Loucy (cell line): ENCODE measurements around the gene KCNMA1.

Experiments
- H2AFZ ChIP-seq: fragments of 200-600 bp; sonication (generic); 2 replicates; pipeline ENCODE4 v1.6.0; 2016; ENCODE audit warnings: antibody characterized with exemption, mild to moderate bottlenecking, low read length, moderate library complexity
- H3F3A ChIP-seq: fragments of 200-600 bp; 2 replicates; pipeline ENCODE4 v1.6.0; 2016; ENCODE audit warnings: antibody characterized with exemption, low read depth, mild to moderate bottlenecking
- H3K27me3 ChIP-seq: fragments of 200-600 bp; sonication (generic); 2 replicates; pipeline ENCODE4 v1.6.1; 2014; ENCODE audit warnings: low read length, mild to moderate bottlenecking; ENCODE audit not compliant: insufficient read depth, poor library complexity, severe bottlenecking
- H3K36me3 ChIP-seq: fragments of 200-600 bp; sonication (generic); 2 replicates; pipeline ENCODE4 v1.6.1; 2016; ENCODE audit warnings: low read length; ENCODE audit not compliant: insufficient read depth
- H3K4me1 ChIP-seq: fragments of 200-600 bp; sonication (generic); 2 replicates; pipeline ENCODE4 v1.5.1; 2014; ENCODE audit warnings: low read length, mild to moderate bottlenecking; ENCODE audit not compliant: insufficient read depth, poor library complexity, severe bottlenecking
- H3K4me2 ChIP-seq: fragments of 200-600 bp; sonication (generic); 2 replicates; pipeline ENCODE4 v1.6.0; 2014; ENCODE audit warnings: antibody characterized with exemption, low read length, low read depth, mild to moderate bottlenecking; ENCODE audit not compliant: poor library complexity, severe bottlenecking
- H3K4me3 ChIP-seq: fragments of 200-600 bp; sonication (generic); 2 replicates; pipeline ENCODE4 v1.5.1; 2014; ENCODE audit warnings: low read length, mild to moderate bottlenecking, mixed read lengths; ENCODE audit not compliant: poor library complexity, severe bottlenecking
- H3K79me2 ChIP-seq: fragments of 200-600 bp; sonication (generic); 2 replicates; pipeline ENCODE4 v1.6.1; 2014; ENCODE audit warnings: low read length; ENCODE audit not compliant: insufficient read depth
- H3K9ac ChIP-seq: fragments of 200-600 bp; sonication (generic); 2 replicates; pipeline ENCODE4 v1.6.0; 2014; ENCODE audit warnings: mild to moderate bottlenecking, low read depth, low read length, moderate library complexity; ENCODE audit not compliant: poor library complexity, severe bottlenecking
- H3K9me2 ChIP-seq: fragments of 200-600 bp; sonication (generic); replicated peaks from 2 replicates; pipeline ENCODE4 v1.6.1; 2016; ENCODE audit warnings: low read depth, low read length, mixed read lengths
- H3K9me3 ChIP-seq: fragments of 200-600 bp; sonication (generic); 2 replicates; pipeline ENCODE4 v1.6.1; 2014; ENCODE audit warnings: mild to moderate bottlenecking, antibody characterized with exemption, low read length, low read depth; ENCODE audit not compliant: insufficient read depth
- H4K20me1 ChIP-seq: fragments of 200-600 bp; sonication (generic); 2 replicates; pipeline ENCODE4 v1.6.0; 2014; ENCODE audit warnings: antibody characterized with exemption, low read length, mild to moderate bottlenecking; ENCODE audit not compliant: insufficient read depth, poor library complexity, severe bottlenecking
- CTCF ChIP-seq: fragments of 200-600 bp; sonication (generic); conservative IDR thresholded peaks from 2 replicates; pipeline ENCODE4 v1.5.1; 2014; ENCODE audit warnings: mild to moderate bottlenecking, antibody characterized with exemption, low read length
- EZH2phosphoT487 ChIP-seq: fragments of 200-600 bp; IDR thresholded peaks from 2 replicates; pipeline ENCODE4 v1.6.1; 2018; ENCODE audit warnings: antibody characterized with exemption, mild to moderate bottlenecking, moderate library complexity, borderline replicate concordance

Gene KCNMA1

GRCh38 chr10:77348751-77349150, 288.9 kb downstream of the KCNMA1 start:
- Histone ChIP-seq H3K79me2 (no peaks in the 10 kb centered on the region), H3K9me3 (no peaks in the 10 kb centered on the region), H3K4me2 (no peak overlapping the region), H3K27me3 (no peaks in the 10 kb centered on the region), H3K36me3 (no peaks in the 10 kb centered on the region), H3K4me1 (no peaks in the 10 kb centered on the region), H3F3A (no peaks in the 10 kb centered on the region), H3K9me2 (no peaks in the 10 kb centered on the region), H2AFZ (no peak overlapping the region), H3K4me3 (no peak overlapping the region), H3K9ac (no peak overlapping the region), H4K20me1 (no peaks in the 10 kb centered on the region)
- TF ChIP-seq EZH2phosphoT487, result no peak
- TF ChIP-seq CTCF, result no peak

GRCh38 chr10:77348082-77348481, 289.5 kb downstream of the KCNMA1 start:
- Histone ChIP-seq H3K27me3 (no peaks in the 10 kb centered on the region), H3K9me2 (no peaks in the 10 kb centered on the region), H3K4me3 (no peak overlapping the region), H4K20me1 (no peaks in the 10 kb centered on the region), H3F3A (no peaks in the 10 kb centered on the region), H3K4me2 (no peak overlapping the region), H2AFZ (no peak overlapping the region), H3K9ac (no peak overlapping the region), H3K9me3 (no peaks in the 10 kb centered on the region), H3K36me3 (no peaks in the 10 kb centered on the region), H3K79me2 (no peaks in the 10 kb centered on the region), H3K4me1 (no peaks in the 10 kb centered on the region)
- no peak for TF ChIP-seq CTCF
- TF ChIP-seq EZH2phosphoT487, result no peak

GRCh38 chr10:77347052-77347451, 290.6 kb downstream of the KCNMA1 start:
- no peak overlapping the region for H2AFZ ChIP-seq
- no peak for TF ChIP-seq EZH2phosphoT487
- no peak for TF ChIP-seq CTCF

More at GRCh38 chr10:77347052-77347451, 290.6 kb downstream of the KCNMA1 start:
- Histone ChIP-seq H3K27me3 (no peaks in the 10 kb centered on the region), H3K9me3 (no peaks in the 10 kb centered on the region), H3K9me2 (no peaks in the 10 kb centered on the region), H3K4me1 (no peaks in the 10 kb centered on the region), H3K4me2 (no peak overlapping the region), H3K4me3 (no peak overlapping the region), H3K79me2 (no peaks in the 10 kb centered on the region), H3K36me3 (no peaks in the 10 kb centered on the region), H3K9ac (no peak overlapping the region), H4K20me1 (no peaks in the 10 kb centered on the region), H3F3A (no peaks in the 10 kb centered on the region)
